ENCODE results near the gene SLC24A4.

The SLC24A4 gene

DNA sequence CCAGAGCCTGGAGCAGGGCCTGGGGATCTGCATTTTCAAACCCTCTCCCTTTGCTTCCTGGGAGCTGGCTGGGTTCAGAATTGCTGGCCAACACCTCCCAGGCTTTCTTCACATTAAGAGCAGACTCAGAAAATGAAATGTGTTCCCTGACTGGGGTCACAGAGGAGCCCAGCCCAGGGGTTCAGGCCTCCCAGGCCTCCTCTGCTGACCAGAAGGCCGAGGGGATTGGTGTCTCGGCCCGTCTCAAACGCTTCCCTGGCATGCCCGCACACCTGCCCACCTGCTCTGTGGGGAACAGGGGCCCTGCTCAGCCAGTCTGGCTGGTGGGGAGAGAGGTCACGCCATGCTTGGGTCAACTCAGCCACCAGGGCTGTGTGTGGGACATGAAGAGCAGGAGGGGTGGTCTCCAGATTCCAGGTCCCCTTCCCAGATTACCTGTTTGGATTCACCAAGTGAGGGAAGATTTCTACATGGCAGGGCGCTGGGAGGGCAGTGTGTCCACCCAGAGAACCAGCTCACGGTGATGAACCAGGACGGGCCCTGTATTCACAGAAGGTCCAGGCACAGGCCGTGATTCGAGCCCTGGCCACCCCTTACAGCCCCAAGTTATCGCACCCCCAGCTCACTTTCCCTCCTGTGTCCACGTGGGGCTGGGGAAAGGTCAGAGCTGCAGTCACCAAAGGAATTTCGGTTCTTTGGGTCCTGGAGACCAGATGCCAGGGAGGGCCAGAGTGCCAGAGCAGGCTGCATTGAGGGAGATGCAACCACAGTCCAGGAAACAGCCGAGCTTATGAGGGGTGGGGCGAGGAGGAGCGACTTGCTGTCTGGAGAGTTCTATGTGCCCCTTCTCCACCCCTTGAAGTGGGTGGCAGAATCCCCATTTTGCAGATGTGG lies 135.4 kb downstream of the SLC24A4 start:
- DNase-seq (ENCODE audit: low spot score), result no peak

DNA sequence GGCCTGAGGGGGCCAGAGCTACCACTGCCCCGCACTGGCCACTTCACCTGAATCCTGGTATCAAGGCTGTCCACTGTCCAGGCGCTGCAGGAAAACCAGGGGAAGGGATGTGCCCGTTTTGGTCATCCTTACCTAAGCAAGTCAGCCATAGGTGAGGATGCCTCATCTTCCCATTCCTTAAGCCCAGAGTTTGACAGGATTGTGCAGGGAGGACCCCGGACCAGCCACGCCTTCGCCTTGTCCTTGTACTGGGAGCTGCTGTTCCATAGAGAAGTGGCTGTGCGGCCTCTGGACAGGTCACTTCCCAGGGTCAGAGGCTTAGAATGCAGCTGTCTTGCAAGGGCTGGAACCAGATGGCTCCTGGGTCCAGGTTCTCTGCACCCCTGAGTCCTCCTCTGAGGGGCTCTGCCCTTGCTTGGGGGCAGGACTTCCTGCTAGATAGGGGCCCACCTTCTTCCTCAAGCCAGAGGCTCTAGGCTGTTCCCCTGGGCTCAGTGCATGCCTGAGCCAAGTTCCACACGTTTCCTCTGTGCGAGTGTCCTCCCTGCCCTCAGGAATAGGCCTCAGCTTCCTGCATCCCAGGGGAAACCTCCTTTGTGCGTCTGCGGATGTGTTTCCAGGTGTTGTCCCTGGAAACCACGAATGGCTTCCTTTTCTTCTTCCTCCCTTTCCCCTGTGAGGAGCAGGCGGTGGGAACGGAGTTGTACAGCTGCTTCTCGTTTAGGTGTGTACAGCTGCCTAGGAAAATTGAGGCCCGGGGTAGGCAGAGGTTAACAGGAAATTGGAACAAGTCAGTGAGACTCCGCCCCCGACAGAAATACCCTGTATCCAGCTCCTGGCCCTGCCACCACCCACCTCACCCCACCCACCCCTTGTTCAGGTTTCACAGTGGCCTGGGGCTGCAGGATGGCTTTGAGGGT lies 136.3 kb downstream of the SLC24A4 start:
- DNase-seq (ENCODE audit: low spot score), result no peak

GRCh38 chr14:92459950-92460421 lies 137.0 kb downstream of the SLC24A4 start:
- no peak for DNase-seq (ENCODE audit: low spot score)

- no peak for DNase-seq (ENCODE audit: low spot score)
These were observed 137.6 kb downstream of the SLC24A4 start for GRCh38 chr14:92460541-92460915.

GRCh38 chr14:92460916-92461579 lies 138.1 kb downstream of the SLC24A4 start:
- DNase-seq (ENCODE audit: low spot score), result no peak

- no peak for DNase-seq (ENCODE audit: low spot score)
These were observed 138.9 kb downstream of the SLC24A4 start for GRCh38 chr14:92461891-92462290.

DNA sequence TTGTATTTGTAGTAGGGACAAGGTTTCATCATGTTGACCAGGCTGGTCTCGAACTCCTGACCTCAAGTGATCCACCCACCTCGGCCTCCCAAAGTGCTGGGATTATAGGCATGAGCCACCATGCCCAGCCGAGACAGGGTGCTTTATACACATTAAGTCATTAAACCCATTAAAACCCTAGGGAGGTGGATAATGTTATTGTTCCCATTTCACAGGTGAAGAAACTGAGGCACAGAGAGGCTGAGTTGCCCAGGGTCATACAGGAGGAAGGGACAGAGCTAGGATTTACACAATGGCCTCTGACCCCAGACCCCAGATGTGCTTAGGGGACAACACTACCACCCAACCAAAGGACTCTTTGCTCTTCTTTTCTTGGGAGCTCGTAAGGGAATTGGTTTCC lies 139.6 kb downstream of the SLC24A4 start:
- DNase-seq (ENCODE audit: low spot score), result no peak

- DNase-seq (ENCODE audit: low spot score), result no peak
These were observed 140.2 kb downstream of the SLC24A4 start for GRCh38 chr14:92463141-92463540.

- no peak for DNase-seq (ENCODE audit: low spot score)
These were observed 141.2 kb downstream of the SLC24A4 start for GRCh38 chr14:92464156-92464555.

DNA sequence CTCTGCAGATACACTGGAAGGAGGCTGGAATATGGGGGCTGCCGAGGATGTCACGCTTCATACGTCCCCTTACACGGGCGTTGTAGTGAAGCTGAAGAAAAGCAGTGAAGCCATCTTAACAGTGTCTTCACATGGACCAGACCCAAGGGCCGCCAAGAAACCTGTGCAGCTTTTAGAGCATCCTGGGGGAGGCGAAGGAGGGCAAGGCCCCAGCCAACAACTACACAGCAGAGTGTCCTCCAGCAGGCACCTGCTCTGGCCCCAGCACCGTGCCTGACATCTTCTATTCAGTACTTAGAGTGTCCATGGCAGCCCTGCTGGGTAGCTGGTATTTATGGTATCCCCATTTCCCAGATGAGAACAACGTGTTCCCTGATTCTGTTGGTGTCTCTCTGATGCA lies 141.8 kb downstream of the SLC24A4 start:
- no peak for DNase-seq (ENCODE audit: low spot score)

GRCh38 chr14:92465353-92466055 lies 142.5 kb downstream of the SLC24A4 start:
- no peak for DNase-seq (ENCODE audit: low spot score)

DNA sequence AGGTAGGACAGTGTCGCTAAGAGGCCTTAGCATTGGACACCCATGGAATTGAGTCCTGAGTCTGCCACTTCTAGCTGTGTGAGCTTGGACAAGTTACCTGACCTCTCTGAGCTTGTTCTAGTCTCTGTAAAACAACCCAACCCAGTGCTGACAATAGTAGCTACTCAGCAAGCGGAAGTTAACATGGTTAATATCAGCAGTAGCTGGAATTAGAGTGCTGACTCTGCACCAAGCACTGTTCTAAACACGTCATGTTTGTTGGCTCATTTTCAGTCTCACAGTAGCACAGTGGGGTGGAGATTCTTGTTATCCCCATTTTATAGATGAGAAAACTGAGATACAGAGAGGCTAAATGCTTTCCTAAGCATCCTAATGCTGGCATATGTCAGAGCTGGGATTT lies 143.1 kb downstream of the SLC24A4 start:
- no peak for DNase-seq (ENCODE audit: low spot score)

- no peak for DNase-seq (ENCODE audit: low spot score)
These were observed 146.6 kb downstream of the SLC24A4 start for GRCh38 chr14:92469515-92469914.

- DNase-seq (ENCODE audit: low spot score), result no peak
These were observed 147.2 kb downstream of the SLC24A4 start for GRCh38 chr14:92470215-92470614.

DNA sequence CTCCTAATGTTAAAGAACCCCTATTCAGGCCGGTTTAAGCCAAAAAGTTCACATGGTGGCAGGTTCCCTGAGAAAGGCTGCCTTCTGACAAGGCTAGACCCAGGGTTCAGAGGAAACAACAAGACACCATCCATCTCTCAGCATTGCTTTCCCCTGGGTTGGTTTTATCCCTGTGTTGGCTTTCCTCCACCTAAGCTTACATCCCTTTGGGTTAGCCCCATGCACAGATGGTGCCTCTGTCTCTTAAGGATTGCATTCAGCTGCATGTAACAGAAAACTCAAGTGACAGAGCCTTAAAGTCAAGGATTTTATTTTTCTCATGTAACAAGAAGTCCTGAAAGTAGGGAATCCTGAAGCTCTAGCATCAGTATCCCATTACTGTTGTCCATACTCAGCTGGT lies 147.8 kb downstream of the SLC24A4 start:
- DNase-seq (ENCODE audit: low spot score), result no peak

- DNase-seq (ENCODE audit: low spot score), result no peak
These were observed 149.0 kb downstream of the SLC24A4 start for GRCh38 chr14:92471919-92472318.

- no peak for DNase-seq (ENCODE audit: low spot score)
These were observed 149.9 kb downstream of the SLC24A4 start for GRCh38 chr14:92472860-92473259.

GRCh38 chr14:92473261-92473968 lies 150.4 kb downstream of the SLC24A4 start:
- no peak for DNase-seq (ENCODE audit: low spot score)

DNA sequence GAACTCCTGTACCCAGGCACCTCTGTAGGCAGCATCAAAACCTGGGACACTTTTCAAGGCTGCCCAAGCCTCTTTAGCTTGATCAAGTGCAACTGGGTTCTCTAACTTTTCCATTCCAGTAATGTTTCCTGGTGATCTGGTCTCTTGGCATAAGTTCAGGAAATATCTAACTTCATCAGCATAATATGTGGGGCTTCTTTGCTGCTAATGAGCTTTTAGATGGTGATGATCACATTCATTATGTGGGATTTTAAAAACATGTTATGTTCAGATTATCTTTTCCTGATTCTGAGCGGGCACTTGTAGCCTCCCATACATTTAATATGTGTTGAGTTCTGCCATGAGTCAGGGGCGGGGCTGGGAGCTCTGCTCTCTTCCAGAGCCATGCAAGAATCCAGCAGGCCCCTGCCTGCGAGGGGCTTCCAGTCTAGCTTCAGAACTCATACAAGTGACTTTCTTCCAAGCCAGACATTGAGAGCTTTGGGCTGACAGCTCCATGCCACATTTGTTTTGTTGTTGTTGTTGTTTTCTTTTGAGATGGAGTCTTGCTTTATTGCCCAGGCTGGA lies 151.1 kb downstream of the SLC24A4 start:
- no peak for DNase-seq (ENCODE audit: low spot score)

DNA sequence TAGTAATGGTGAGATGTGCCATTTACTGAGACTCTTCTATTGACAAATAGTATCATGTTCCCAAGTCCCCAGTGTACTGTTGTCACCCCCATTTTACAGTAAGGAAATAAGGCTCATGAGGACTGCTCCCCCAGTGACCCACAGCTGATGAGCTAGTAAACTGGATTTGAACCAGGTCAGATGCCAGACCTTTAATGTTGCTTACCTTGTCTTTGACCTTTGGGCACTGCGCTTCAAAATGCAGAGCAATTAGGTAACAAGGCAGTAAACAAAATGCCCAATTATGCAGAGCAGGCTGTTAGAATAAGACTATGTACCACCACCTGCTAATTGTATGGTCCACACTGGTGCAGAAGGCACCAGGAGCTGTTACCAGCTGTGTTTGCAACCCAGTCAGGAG lies 152.1 kb downstream of the SLC24A4 start:
- DNase-seq (ENCODE audit: low spot score), result no peak
